ENCODE results near the gene IGFN1.

GRCh38 chr1:201156346-201156745, 34.3 kb upstream of the IGFN1 start:
- TF ChIP-seq POLR2A (IDR thresholded peaks at IDR 0.05; ENCODE audit: low read length), result no peak
- TF ChIP-seq GATA1 (IDR thresholded peaks at IDR 0.05; ENCODE audit: low read depth, low read length), result no peak

All from erythroblast (primary cell).